SU-DHL-6 (cell line): Measurements from ENCODE around the gene ZNF655.

Experiments used
- H2AFZ ChIP-seq: fragments of 200-600 bp; sonication (generic); 2 replicates; pipeline ENCODE4 v1.6.1; 2014; ENCODE audit warnings: low read depth, mild to moderate bottlenecking, moderate library complexity, mixed read lengths, antibody characterized with exemption, low read length; ENCODE audit not compliant: severe bottlenecking
- H3F3A ChIP-seq: fragments of 200-600 bp; shearing (Covaris generic); 2 replicates; pipeline ENCODE4 v1.6.0; 2016; ENCODE audit warnings: antibody characterized with exemption, mild to moderate bottlenecking; ENCODE audit not compliant: insufficient read depth
- H3K27ac ChIP-seq: fragments of 200-600 bp; sonication (generic); 2 replicates; pipeline ENCODE4 v1.5.1; 2016; ENCODE audit warnings: low read depth, mild to moderate bottlenecking, low read length, moderate library complexity, mixed read lengths
- H3K27me3 ChIP-seq: fragments of 200-600 bp; sonication (generic), shearing (Covaris generic); 2 replicates; pipeline ENCODE4 v1.6.0; 2014; ENCODE audit warnings: mild to moderate bottlenecking, low read length
- H3K36me3 ChIP-seq: fragments of 200-600 bp; sonication (generic); 2 replicates; pipeline ENCODE4 v1.6.1; 2014; ENCODE audit warnings: mild to moderate bottlenecking, low read length, mixed read lengths
- H3K4me2 ChIP-seq: fragments of 300-600, 200-600 bp; shearing (Covaris generic), sonication (generic); 2 replicates; pipeline ENCODE4 v1.6.0; 2014; ENCODE audit warnings: low read length, low read depth, mild to moderate bottlenecking; ENCODE audit not compliant: poor library complexity, severe bottlenecking
- H3K4me3 ChIP-seq: fragments of 200-600 bp; sonication (generic); 2 replicates; pipeline ENCODE4 v1.5.1; 2014; ENCODE audit warnings: antibody characterized with exemption, low read length, mild to moderate bottlenecking, mixed read lengths; ENCODE audit not compliant: insufficient read depth, poor library complexity, severe bottlenecking
- H3K79me2 ChIP-seq: fragments of 200-600 bp; sonication (generic); 2 replicates; pipeline ENCODE4 v1.6.1; 2014; ENCODE audit warnings: mild to moderate bottlenecking, low read length, moderate library complexity; ENCODE audit not compliant: insufficient read depth
- H3K9ac ChIP-seq: fragments of 200-600 bp; sonication (generic); 2 replicates; pipeline ENCODE4 v1.7.0; 2014; ENCODE audit warnings: mild to moderate bottlenecking, low read length
- H3K9me2 ChIP-seq: fragments of 200-600 bp; sonication (generic); replicated peaks from 2 replicates; pipeline ENCODE4 v1.6.1; 2014; ENCODE audit warnings: low read length; ENCODE audit not compliant: insufficient read depth
- H3K9me3 ChIP-seq: fragments of 200-600 bp; sonication (generic); 2 replicates; pipeline ENCODE4 v1.6.1; 2014; ENCODE audit warnings: low read length, mixed read lengths; ENCODE audit not compliant: insufficient read depth
- H4K20me1 ChIP-seq: fragments of 200-600 bp; sonication (generic); 2 replicates; pipeline ENCODE4 v1.6.1; 2014; ENCODE audit warnings: low read depth, mild to moderate bottlenecking, antibody characterized with exemption, low read length, moderate library complexity, mixed read lengths
- EZH2phosphoT487 ChIP-seq: fragments of 200-600 bp; sonication (generic), shearing (Covaris generic); conservative IDR thresholded peaks from 2 replicates; pipeline ENCODE4 v1.6.1; 2018; ENCODE audit warnings: mild to moderate bottlenecking, antibody characterized with exemption, low read length, moderate library complexity, mixed read lengths
- TF ChIP-seq, protein P1 (sequence below): fragments of 200-600 bp; sonication (generic); IDR thresholded peaks from one replicate; pipeline ENCODE4 v1.5.1; 2017; ENCODE audit warnings: antibody characterized with exemption, mild to moderate bottlenecking, low read length, moderate library complexity; ENCODE audit not compliant: insufficient read depth, poor library complexity, severe bottlenecking

The ZNF655 gene

DNA sequence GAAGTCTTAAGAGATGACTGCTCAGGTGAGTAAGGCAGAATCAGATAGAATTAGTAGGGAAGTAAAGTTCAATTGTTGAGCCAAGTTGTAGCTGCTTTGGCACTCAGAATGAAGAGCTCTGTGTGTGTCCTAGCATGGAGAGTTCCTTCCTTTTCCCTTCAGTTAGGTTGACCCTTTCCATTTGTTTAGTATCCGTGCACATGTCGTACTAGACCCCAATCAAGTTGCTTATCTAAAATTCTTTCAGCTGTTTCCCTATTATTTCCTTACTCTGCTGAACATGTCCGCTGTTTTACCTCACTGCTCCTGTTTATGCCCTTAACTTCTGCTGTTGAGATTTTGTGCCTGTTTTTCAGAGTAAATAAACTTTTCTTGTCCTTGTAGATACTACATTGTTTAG, 13.3 kb downstream of the ZNF655 start:
- H3K27me3 ChIP-seq: no peaks in the 10 kb centered on the region

DNA sequence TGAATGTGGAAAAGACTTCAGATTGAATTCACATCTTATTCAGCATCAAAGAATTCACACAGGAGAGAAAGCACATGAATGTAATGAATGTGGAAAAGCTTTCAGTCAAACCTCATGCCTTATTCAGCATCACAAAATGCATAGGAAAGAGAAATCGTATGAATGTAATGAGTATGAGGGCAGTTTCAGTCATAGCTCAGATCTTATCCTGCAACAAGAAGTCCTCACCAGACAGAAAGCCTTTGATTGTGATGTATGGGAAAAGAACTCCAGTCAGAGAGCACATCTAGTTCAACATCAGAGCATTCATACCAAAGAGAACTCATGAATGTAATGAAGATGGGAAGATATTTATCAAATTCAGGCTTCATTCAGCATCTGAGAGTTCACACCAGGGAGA, 14.8 kb downstream of the ZNF655 start:
- Histone ChIP-seq H3F3A (0 out of 2 replicates have a peak, but pooled peaks cover 8% of the 10 kb centered on the region), H4K20me1 (no peaks in the 10 kb centered on the region), H3K79me2 (no peaks in the 10 kb centered on the region; the same call in 1 of the 2 replicates), H2AFZ (no peak overlapping the region), H3K27me3 (no peaks in the 10 kb centered on the region), H3K9me3 (no peaks in the 10 kb centered on the region), H3K27ac (no peak overlapping the region), H3K4me3 (no peak overlapping the region), H3K9ac (no peak overlapping the region), H3K36me3 (peaks cover 17% of the 10 kb centered on the region; the same call in 1 of the 2 replicates), H3K9me2 (no peaks in the 10 kb centered on the region), H3K4me2 (no peak overlapping the region)
- TF ChIP-seq, protein P1, sequence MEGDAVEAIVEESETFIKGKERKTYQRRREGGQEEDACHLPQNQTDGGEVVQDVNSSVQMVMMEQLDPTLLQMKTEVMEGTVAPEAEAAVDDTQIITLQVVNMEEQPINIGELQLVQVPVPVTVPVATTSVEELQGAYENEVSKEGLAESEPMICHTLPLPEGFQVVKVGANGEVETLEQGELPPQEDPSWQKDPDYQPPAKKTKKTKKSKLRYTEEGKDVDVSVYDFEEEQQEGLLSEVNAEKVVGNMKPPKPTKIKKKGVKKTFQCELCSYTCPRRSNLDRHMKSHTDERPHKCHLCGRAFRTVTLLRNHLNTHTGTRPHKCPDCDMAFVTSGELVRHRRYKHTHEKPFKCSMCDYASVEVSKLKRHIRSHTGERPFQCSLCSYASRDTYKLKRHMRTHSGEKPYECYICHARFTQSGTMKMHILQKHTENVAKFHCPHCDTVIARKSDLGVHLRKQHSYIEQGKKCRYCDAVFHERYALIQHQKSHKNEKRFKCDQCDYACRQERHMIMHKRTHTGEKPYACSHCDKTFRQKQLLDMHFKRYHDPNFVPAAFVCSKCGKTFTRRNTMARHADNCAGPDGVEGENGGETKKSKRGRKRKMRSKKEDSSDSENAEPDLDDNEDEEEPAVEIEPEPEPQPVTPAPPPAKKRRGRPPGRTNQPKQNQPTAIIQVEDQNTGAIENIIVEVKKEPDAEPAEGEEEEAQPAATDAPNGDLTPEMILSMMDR: no peak

More for the DNA sequence above, 13.3 kb downstream of the ZNF655 start:
- Histone ChIP-seq H3K4me3 (no peak overlapping the region), H4K20me1 (no peaks in the 10 kb centered on the region), H3K9ac (no peak overlapping the region), H3K4me2 (no peak overlapping the region), H2AFZ (no peak overlapping the region), H3K9me2 (no peaks in the 10 kb centered on the region), H3K27ac (no peak overlapping the region), H3K36me3 (peaks cover 17% of the 10 kb centered on the region; the same call in 1 of the 2 replicates), H3F3A (0 out of 2 replicates have a peak, but pooled peaks cover 3% of the 10 kb centered on the region), H3K79me2 (no peaks in the 10 kb centered on the region; the same call in 1 of the 2 replicates), H3K9me3 (no peaks in the 10 kb centered on the region)
- TF ChIP-seq, protein P1: no peak
- no peak for TF ChIP-seq EZH2phosphoT487

DNA sequence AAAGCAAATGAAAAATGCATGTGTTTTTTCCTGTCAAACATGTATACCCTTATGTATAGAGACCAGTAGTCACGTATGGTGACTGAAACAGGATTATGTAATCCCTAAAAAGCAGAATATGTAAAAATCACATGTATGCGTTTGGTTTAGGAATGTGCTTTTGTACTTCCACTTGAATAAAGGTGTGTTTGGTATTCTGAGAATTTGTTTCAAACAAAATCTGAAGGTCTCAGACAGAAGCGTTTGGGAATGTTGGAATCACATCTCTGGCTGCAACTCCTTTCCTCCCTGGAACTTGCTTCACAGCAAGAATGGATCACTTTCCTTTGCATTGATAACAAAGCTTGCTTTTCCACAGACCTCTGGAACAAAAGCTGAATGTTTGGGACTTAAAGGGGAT, 17.8 kb downstream of the ZNF655 start:
- 0 out of 2 replicates have a peak, but pooled peaks cover 9% of the 10 kb centered on the region for H3F3A ChIP-seq
- no peak for TF ChIP-seq EZH2phosphoT487
- TF ChIP-seq, protein P1: no peak

More for the DNA sequence above, 17.8 kb downstream of the ZNF655 start:
- Histone ChIP-seq H3K27ac (no peak overlapping the region), H3K4me2 (no peak overlapping the region), H3K36me3 (peaks cover 4% of the 10 kb centered on the region; the same call in 1 of the 2 replicates), H3K27me3 (no peaks in the 10 kb centered on the region), H3K9me2 (no peaks in the 10 kb centered on the region), H3K4me3 (no peak overlapping the region), H4K20me1 (no peaks in the 10 kb centered on the region), H3K79me2 (no peaks in the 10 kb centered on the region), H3K9ac (no peak overlapping the region), H3K9me3 (no peaks in the 10 kb centered on the region), H2AFZ (no peak overlapping the region)
